Tibial artery (tissue), 4 donors: ENCODE data around the gene SNAP23.
A peak's percentile ranks its signal among the peaks of the same experiment; 100 is the strongest.

Experiments
- DNase-seq, 2 donors: peaks; one replicate each; pipeline ENCODE4 v3.0.0-alpha.2; 2019
- H3K27ac ChIP-seq, 2 donors: fragments of 200-600 bp; sonication (generic) in 1 of 2; 1 replicate in 1 of 2; 2 replicates in 1 of 2; pipeline ENCODE4 v1.5.1; 2018 to 2019; ENCODE audit warnings: mild to moderate bottlenecking in 1 of 2
- H3K27me3 ChIP-seq, 2 donors: fragments of 200-600 bp; sonication (generic) in 1 of 2; one replicate each; pipeline versions ENCODE4 v1.5.1 to v1.6.0; 2016 to 2019
- H3K36me3 ChIP-seq, 3 donors: fragments of 200-600 bp; sonication (generic) in 2 of 3; one replicate each; pipeline ENCODE4 v1.5.1; 2016 to 2019; ENCODE audit warnings: mild to moderate bottlenecking in 2 of 3
- H3K4me1 ChIP-seq, 4 donors: fragments of 200-600 bp; sonication (generic) in 2 of 4; 1 replicate in 3 of 4; 2 replicates in 1 of 4; pipeline ENCODE4 v1.5.1; 2016 to 2019
- H3K4me3 ChIP-seq, 2 donors: fragments of 200-600 bp; sonication (generic) in 1 of 2; 1 replicate in 1 of 2; 2 replicates in 1 of 2; pipeline ENCODE4 v1.5.1; 2018 to 2019; ENCODE audit warnings: mild to moderate bottlenecking in 2 of 2
- H3K9me3 ChIP-seq, 3 donors: fragments of 200-600 bp; sonication (generic) in 1 of 3; one replicate each; pipeline ENCODE4 v1.5.1; 2016 to 2019
- CTCF ChIP-seq, 2 experiments: fragments of 200-600 bp in 1 of 2; fragments of 450-650 bp in 1 of 2; IDR thresholded peaks; one replicate each; pipeline ENCODE4 v1.5.1; 2017 to 2019; ENCODE audit warnings: antibody characterized with exemption in 2 of 2, mild to moderate bottlenecking in 1 of 2, moderate library complexity in 1 of 2
- intact Hi-C: fragments of 100-400 bp; cut with DNase I; formaldehyde crosslinking; loops from one replicate; pipeline ENCODE4 v1.15.0; 2023; ENCODE audit warnings: low total_unique reads

The SNAP23 gene

DNA sequence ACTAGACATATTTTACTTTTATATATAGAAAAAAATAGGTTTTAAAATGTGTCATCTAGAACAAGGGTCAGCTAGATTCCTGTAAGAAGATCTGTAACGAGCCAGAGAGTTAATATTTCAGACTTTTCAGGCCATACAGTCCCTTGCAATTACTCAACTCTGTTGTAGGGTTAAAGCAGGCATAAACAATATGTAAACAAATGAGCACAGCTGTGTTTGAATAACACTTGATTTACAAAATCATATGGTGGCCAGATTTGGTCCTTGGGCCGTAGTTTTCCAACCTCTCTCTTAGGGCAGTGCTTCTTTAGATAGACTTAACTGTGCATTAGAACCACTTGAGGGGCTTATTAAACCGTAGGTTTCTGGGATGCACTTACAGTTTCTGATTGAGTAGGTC, 33.5 kb downstream of the SNAP23 start:
- TF ChIP-seq CTCF (IDR thresholded peaks at IDR 0.05), result no peak
- H3K4me1 ChIP-seq, result no peaks in the 10 kb centered on the region
- H3K27me3 ChIP-seq, result no peaks in the 10 kb centered on the region
- DNase-seq, result no peak
- intact Hi-C loops, result no loop called here
- no peak overlapping the region for H3K27ac ChIP-seq
- no peaks in the 10 kb centered on the region for H3K9me3 ChIP-seq
- peaks cover 33 to 77% (median 57%) of the 10 kb centered on the region in 3 donors for H3K36me3 ChIP-seq
- H3K4me3 ChIP-seq, result no peak overlapping the region

- intact Hi-C loops, result no loop called here
- DNase-seq, result no peak
Observed at GRCh38 chr15:42533246-42533645, 37.8 kb downstream of the SNAP23 start.

GRCh38 chr15:42544853-42545629, 49.6 kb downstream of the SNAP23 start:
- no peak for DNase-seq
- no peaks in the 10 kb centered on the region for H3K9me3 ChIP-seq
- no peaks in the 10 kb centered on the region for H3K27me3 ChIP-seq
- no peak for TF ChIP-seq CTCF (IDR thresholded peaks at IDR 0.05)
- no peak overlapping the region for H3K4me3 ChIP-seq
- H3K36me3 ChIP-seq, result peaks cover 14 to 45% (median 33%) of the 10 kb centered on the region in 3 donors
- intact Hi-C loops, result no loop called here
- H3K4me1 ChIP-seq, result peaks cover 0 to 23% (median 9%) of the 10 kb centered on the region in 4 donors
- H3K27ac ChIP-seq, result no peak overlapping the region

More at GRCh38 chr15:42533246-42533645, 37.8 kb downstream of the SNAP23 start:
- no peak for TF ChIP-seq CTCF (IDR thresholded peaks at IDR 0.05)
- H3K4me1 ChIP-seq, result no peaks in the 10 kb centered on the region
- H3K27ac ChIP-seq, result no peak overlapping the region
- no peaks in the 10 kb centered on the region for H3K27me3 ChIP-seq
- no peaks in the 10 kb centered on the region for H3K9me3 ChIP-seq
- H3K36me3 ChIP-seq, result peaks cover 36 to 89% (median 36%) of the 10 kb centered on the region in 3 donors
- no peak overlapping the region for H3K4me3 ChIP-seq

- Histone ChIP-seq H3K4me1 (peaks cover 0 to 24% (median 9%) of the 10 kb centered on the region in 4 donors), H3K4me3 (peak overlapping the region; percentile 91), H3K27ac (peak overlapping the region; percentile 88 to 89), H3K36me3 (peaks cover 4 to 23% (median 22%) of the 10 kb centered on the region in 3 donors), H3K27me3 (no peaks in the 10 kb centered on the region), H3K9me3 (no peaks in the 10 kb centered on the region)
- no peak for TF ChIP-seq CTCF (IDR thresholded peaks at IDR 0.05)
- no peak for DNase-seq
- intact Hi-C loops, result no loop called here
Observed at GRCh38 chr15:42547918-42548248, 52.4 kb downstream of the SNAP23 start.

DNA sequence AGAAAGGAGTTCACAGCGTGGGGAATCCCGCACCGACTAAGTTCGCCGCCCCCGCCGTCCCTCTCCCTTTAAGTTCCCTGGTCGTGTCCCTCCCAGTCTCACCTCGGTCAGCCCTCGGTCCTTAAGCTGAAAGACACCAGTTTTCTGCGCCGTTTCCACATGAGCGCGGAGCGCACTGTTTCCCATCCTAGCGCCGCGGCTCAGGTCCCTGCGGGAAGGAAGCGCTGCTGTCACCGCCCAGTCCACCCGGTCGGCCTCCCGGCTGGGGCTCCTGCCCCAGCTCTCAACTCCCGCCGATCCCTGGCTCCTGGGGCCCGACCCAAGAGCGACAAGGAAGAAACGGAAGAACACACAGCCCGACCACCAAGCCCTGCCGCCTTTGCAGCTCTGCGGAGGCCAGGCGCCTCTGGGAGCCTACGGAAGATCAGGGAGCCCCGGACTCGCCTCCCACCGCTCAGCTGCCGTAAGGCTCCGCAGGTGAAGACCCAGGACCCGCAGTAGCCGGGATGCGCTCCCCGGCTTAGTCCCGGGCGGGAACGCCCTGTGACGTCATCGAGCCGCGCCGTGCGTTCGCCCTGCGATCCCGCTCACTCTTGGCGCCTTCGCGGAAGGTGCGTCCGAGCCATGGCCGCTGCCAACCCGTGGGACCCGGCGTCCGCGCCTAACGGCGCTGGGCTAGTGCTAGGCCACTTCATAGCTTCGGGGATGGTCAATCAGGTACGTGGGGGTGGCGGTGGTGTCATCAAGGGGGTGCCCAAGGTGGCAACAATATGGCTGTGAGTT, 53.0 kb downstream of the SNAP23 start, which contains the start of the genes HAUS2 and LRRC57:
Gene HAUS2, plus strand, starts transcription at position 590 of the 783 bp plus-strand sequence. Its CDS starts 35 bp downstream, at position 625.
Gene LRRC57, minus strand, starts transcription at position 545 of the 783 bp plus-strand sequence. Its CDS starts 359 bp downstream, at position 186.
- H3K4me1 ChIP-seq, result peaks cover 0 to 24% (median 9%) of the 10 kb centered on the region in 4 donors
- intact Hi-C loops, result no loop called here
- DNase-seq, result peak; percentile 77 to 89
- TF ChIP-seq CTCF (IDR thresholded peaks at IDR 0.05), result no peak
- peak within 1 kb of the TSS; percentile 88 to 89 for H3K27ac ChIP-seq
- H3K27me3 ChIP-seq, result no peaks in the 10 kb centered on the region
- no peaks in the 10 kb centered on the region for H3K9me3 ChIP-seq
- peak within 1 kb of the TSS; percentile 91 for H3K4me3 ChIP-seq
- peaks cover 0 to 18% (median 16%) of the 10 kb centered on the region in 3 donors for H3K36me3 ChIP-seq
